Measurements from ENCODE around the gene ABR. TPM values are rescaled to one million over a fixed set of nuclear protein-coding genes. Genes with fewer than 3 reads are reported as not detected.
"Not testable (repeated sequence)": the region's sequence is repeated elsewhere in the genome, so short reads cannot be mapped to it uniquely, and the experiment has no call there.

The ABR gene
- total RNA-seq, 1 donor from 2014 or later: 59.7 TPM

GRCh38 chr17:1077581-1077985 is 102.2 kb downstream of the ABR start:
- no peak for DNase-seq (ENCODE audit: low read depth, low spot score)
- Mint-ChIP-seq H3K36me3 (ENCODE audit: low read depth) (no peaks in the 10 kb centered on the region), H3K27me3 (ENCODE audit: low read depth) (no peaks in the 10 kb centered on the region), H3K27ac (ENCODE audit: unreplicated experiment) (no peak overlapping the region), H3K4me1 (no peaks in the 10 kb centered on the region), H3K9me3 (no peaks in the 10 kb centered on the region), H3K4me3 (no peak overlapping the region)
- TF ChIP-seq CTCF (conservative IDR thresholded peaks at IDR 0.05): no peak

- no peaks in the 10 kb centered on the region for H3K27me3 Mint-ChIP-seq (ENCODE audit: low read depth)
- H3K9me3 Mint-ChIP-seq: no peaks in the 10 kb centered on the region
- H3K36me3 Mint-ChIP-seq (ENCODE audit: low read depth): no peaks in the 10 kb centered on the region
- no peaks in the 10 kb centered on the region for H3K4me1 Mint-ChIP-seq
- no peak for DNase-seq (ENCODE audit: low read depth, low spot score)
- H3K4me3 Mint-ChIP-seq: no peak overlapping the region
- H3K27ac Mint-ChIP-seq (ENCODE audit: unreplicated experiment): no peak overlapping the region
- no peak for TF ChIP-seq CTCF (conservative IDR thresholded peaks at IDR 0.05)
Observed at GRCh38 chr17:1076982-1077302, 102.8 kb downstream of the ABR start.

- no peak for DNase-seq (ENCODE audit: low read depth, low spot score)
- Mint-ChIP-seq H3K4me1 (no peaks in the 10 kb centered on the region), H3K36me3 (ENCODE audit: low read depth) (no peaks in the 10 kb centered on the region), H3K9me3 (no peaks in the 10 kb centered on the region), H3K4me3 (no peak overlapping the region), H3K27me3 (ENCODE audit: low read depth) (no peaks in the 10 kb centered on the region), H3K27ac (ENCODE audit: unreplicated experiment) (no peak overlapping the region)
- TF ChIP-seq CTCF (conservative IDR thresholded peaks at IDR 0.05): no peak
Observed at GRCh38 chr17:1076299-1076981, 103.3 kb downstream of the ABR start.

GRCh38 chr17:1074886-1075605 is 104.7 kb downstream of the ABR start:
- H3K4me1 Mint-ChIP-seq: no peaks in the 10 kb centered on the region
- H3K27ac Mint-ChIP-seq (ENCODE audit: unreplicated experiment): no peak overlapping the region
- TF ChIP-seq CTCF (conservative IDR thresholded peaks at IDR 0.05): no peak
- no peaks in the 10 kb centered on the region for H3K27me3 Mint-ChIP-seq (ENCODE audit: low read depth)
- no peak for DNase-seq (ENCODE audit: low read depth, low spot score)
- H3K4me3 Mint-ChIP-seq: no peak overlapping the region
- no peaks in the 10 kb centered on the region for H3K36me3 Mint-ChIP-seq (ENCODE audit: low read depth)
- H3K9me3 Mint-ChIP-seq: no peaks in the 10 kb centered on the region

GRCh38 chr17:1073963-1074625 is 105.7 kb downstream of the ABR start:
- not testable (repeated sequence) for H3K9me3 Mint-ChIP-seq; H3K27me3 Mint-ChIP-seq (ENCODE audit: low read depth); DNase-seq (ENCODE audit: low read depth, low spot score); H3K4me1 Mint-ChIP-seq; H3K4me3 Mint-ChIP-seq; H3K36me3 Mint-ChIP-seq (ENCODE audit: low read depth)
- peak overlapping the region; percentile 27 for H3K27ac Mint-ChIP-seq (ENCODE audit: unreplicated experiment)
